ENCODE measurements around the gene ZNF511. TPM values are rescaled to one million over a fixed set of nuclear protein-coding genes. Genes with fewer than 3 reads are reported as not detected.
A peak's percentile ranks its signal among the peaks of the same experiment; 100 is the strongest.

Gene ZNF511
- total RNA-seq, 4 donors from 2014 or later = 29.3 to 44.8 (median 35.0) TPM

- H3K27ac ChIP-seq = peak overlapping the region in 2 of 4 donors; percentile 10 to 38
- peaks cover 0 to 43% (median 17%) of the 10 kb centered on the region in 4 donors for H3K4me1 ChIP-seq
- no peak for DNase-seq (ENCODE audit: low spot score in 2 of 2)
Observed at GRCh38 chr10:133277277-133277992, 31.3 kb upstream of the ZNF511 start.

GRCh38 chr10:133277993-133278576, 30.6 kb upstream of the ZNF511 start:
- Histone ChIP-seq H3K4me3 (no peak overlapping the region), H3K27me3 (peaks cover 0 to 33% of the 10 kb centered on the region in 2 donors), H3K27ac (peak overlapping the region in 2 of 4 donors; percentile 10 to 54), H3K4me1 (peaks cover 0 to 43% (median 17%) of the 10 kb centered on the region in 4 donors), H3K9me3 (no peaks in the 10 kb centered on the region), H3K36me3 (peaks cover 0 to 58% (median 0%) of the 10 kb centered on the region in 3 donors)
- DNase-seq (ENCODE audit: low spot score in 2 of 2) = no peak
- 78 to 81% methylated on average over 11 to 12 of the region's 12 CpGs for WGBS, 2 donors
- TF ChIP-seq CTCF (IDR thresholded peaks at IDR 0.05) (no peak), EP300 (IDR thresholded peaks at IDR 0.05) (no peak), POLR2A (IDR thresholded peaks at IDR 0.05) (no peak)

More at GRCh38 chr10:133277277-133277992, 31.3 kb upstream of the ZNF511 start:
- TF ChIP-seq POLR2A (IDR thresholded peaks at IDR 0.05) = no peak
- TF ChIP-seq CTCF (IDR thresholded peaks at IDR 0.05) = no peak
- TF ChIP-seq EP300 (IDR thresholded peaks at IDR 0.05) = no peak
- Histone ChIP-seq H3K9me3 (no peaks in the 10 kb centered on the region), H3K36me3 (peaks cover 0 to 58% (median 0%) of the 10 kb centered on the region in 3 donors), H3K27me3 (peaks cover 0 to 33% of the 10 kb centered on the region in 2 donors), H3K4me3 (no peak overlapping the region)
- whole genome bisulfite sequencing, 2 donors = 52 to 54% methylated on average over 14 to 21 of the region's 25 CpGs

GRCh38 chr10:133278577-133279265, 30.0 kb upstream of the ZNF511 start:
- H3K36me3 ChIP-seq = peaks cover 2 to 58% (median 6%) of the 10 kb centered on the region in 3 donors

GRCh38 chr10:133279326-133280226, 29.1 kb upstream of the ZNF511 start:
- DNase-seq (ENCODE audit: low spot score in 2 of 2) = no peak
- H3K4me1 ChIP-seq = peaks cover 0 to 42% (median 17%) of the 10 kb centered on the region in 4 donors
- H3K4me3 ChIP-seq = no peak overlapping the region
- no peaks in the 10 kb centered on the region for H3K9me3 ChIP-seq
- peaks cover 0 to 31% of the 10 kb centered on the region in 2 donors for H3K27me3 ChIP-seq
- WGBS, 2 donors = 76 to 89% methylated on average over 23 to 24 of the region's 24 CpGs
- TF ChIP-seq EP300 (IDR thresholded peaks at IDR 0.05) (no peak), POLR2A (IDR thresholded peaks at IDR 0.05) (no peak)
- H3K36me3 ChIP-seq = peaks cover 2 to 65% (median 12%) of the 10 kb centered on the region in 3 donors
- H3K27ac ChIP-seq = no peak overlapping the region

More at GRCh38 chr10:133278577-133279265, 30.0 kb upstream of the ZNF511 start:
- DNase-seq (ENCODE audit: low spot score in 2 of 2) = no peak
- TF ChIP-seq EP300 (IDR thresholded peaks at IDR 0.05) (no peak), CTCF (IDR thresholded peaks at IDR 0.05) (no peak), POLR2A (IDR thresholded peaks at IDR 0.05) (no peak)
- Histone ChIP-seq H3K4me3 (no peak overlapping the region), H3K27me3 (peaks cover 0 to 33% of the 10 kb centered on the region in 2 donors), H3K27ac (peak overlapping the region in 2 of 4 donors; percentile 10 to 54), H3K9me3 (no peaks in the 10 kb centered on the region), H3K4me1 (peaks cover 0 to 43% (median 17%) of the 10 kb centered on the region in 4 donors)
- 62 to 74% methylated on average over 17 to 19 of the region's 19 CpGs for WGBS, 2 donors

Data from tibial nerve (tissue), 4 donors.